Stimulated activated CD8-positive, alpha-beta memory T cell treated with anti-CD3 and anti-CD28 coated beads, Interleukin-2, amount 100 ng/mL, for 1 hour (primary cell): ENCODE data around the gene NFE2L1.
A peak's percentile ranks its signal among the peaks of the same experiment; 100 is the strongest.
"Not testable (repeated sequence)": the region's sequence is repeated elsewhere in the genome, so short reads cannot be mapped to it uniquely, and the experiment has no call there.

Source experiments
- DNase-seq, 2 donors: peaks; one replicate each; pipeline ENCODE4 v3.0.0-alpha.2; 2020; ENCODE audit warnings: low read depth in 2 of 2

The NFE2L1 gene

GRCh38 chr17:48047741-48048383 lies at the start of gene NFE2L1:
NFE2L1 (plus strand) TSS chr17:48048359; CDS start chr17:48051119, 2,760 bp downstream.
- peak; percentile 95 to 96 for DNase-seq

GRCh38 chr17:47999582-47999981 lies 48.6 kb upstream of the NFE2L1 start:
- DNase-seq: no peak

- no peak for DNase-seq
Measured at GRCh38 chr17:48001197-48001596, 47.0 kb upstream of the NFE2L1 start.

GRCh38 chr17:48001657-48002056 lies 46.5 kb upstream of the NFE2L1 start:
- not testable (repeated sequence) for DNase-seq

GRCh38 chr17:48002266-48002915 lies 45.8 kb upstream of the NFE2L1 start:
- DNase-seq: no peak

GRCh38 chr17:48002916-48003416 lies 45.2 kb upstream of the NFE2L1 start:
- DNase-seq: no peak

- DNase-seq: no peak
Measured at GRCh38 chr17:48003417-48004151, 44.6 kb upstream of the NFE2L1 start.

- no peak for DNase-seq
Measured at GRCh38 chr17:48004983-48005382, 43.2 kb upstream of the NFE2L1 start.

- DNase-seq: no peak
Measured at GRCh38 chr17:48006936-48007709, 41.0 kb upstream of the NFE2L1 start.

GRCh38 chr17:48010193-48010592 lies 38.0 kb upstream of the NFE2L1 start:
- no peak for DNase-seq

- no peak for DNase-seq
Measured at GRCh38 chr17:48011405-48012150, 36.6 kb upstream of the NFE2L1 start.

GRCh38 chr17:48012151-48012520 lies 36.0 kb upstream of the NFE2L1 start:
- peak in 1 of 2 donors; percentile 42 for DNase-seq

- DNase-seq: no peak
Measured at GRCh38 chr17:48012654-48013053, 35.5 kb upstream of the NFE2L1 start.

- DNase-seq: no peak
Measured at GRCh38 chr17:48013876-48014594, 34.1 kb upstream of the NFE2L1 start.

GRCh38 chr17:48014595-48015111 lies 33.5 kb upstream of the NFE2L1 start:
- no peak for DNase-seq

GRCh38 chr17:48016112-48016511 lies 32.0 kb upstream of the NFE2L1 start:
- no peak for DNase-seq

GRCh38 chr17:48017817-48018158 lies 30.4 kb upstream of the NFE2L1 start:
- DNase-seq: not testable (repeated sequence)

GRCh38 chr17:48021934-48022333 lies 26.2 kb upstream of the NFE2L1 start:
- no peak for DNase-seq

GRCh38 chr17:48022901-48023300 lies 25.3 kb upstream of the NFE2L1 start:
- no peak for DNase-seq

- DNase-seq: no peak
Measured at GRCh38 chr17:48023400-48024148, 24.6 kb upstream of the NFE2L1 start.
